SK-N-SH treated with all-trans-retinoic acid at 6 μM for 48 hours (cell line): ENCODE data around the gene BMP3.

Experiments used
- ATAC-seq: fragments of 200-7000 bp; cut with Tn5 transposase; 3 replicates; pipeline ENCODE4 v1.9.1; 2020; ENCODE audit warnings: mild to moderate bottlenecking, moderate library complexity
- ARNTL ChIP-seq: fragments of 450-650 bp; formaldehyde crosslinking; IDR thresholded peaks from 2 replicates; pipeline ENCODE4 v1.5.0; 2020; ENCODE audit warnings: low read depth, mild to moderate bottlenecking, moderate library complexity, borderline replicate concordance
- BACH2 ChIP-seq: fragments of 250-450 bp; sonication (Bioruptor Pico); IDR thresholded peaks from 2 replicates; pipeline ENCODE4 v1.9.0; 2021; ENCODE audit warnings: mild to moderate bottlenecking, borderline replicate concordance
- CREB5 ChIP-seq: fragments of 250-450 bp; sonication (Bioruptor Pico); IDR thresholded peaks from 2 replicates; pipeline ENCODE4 v1.5.1; 2020; ENCODE audit warnings: low read depth, mild to moderate bottlenecking, moderate library complexity
- CSDC2 ChIP-seq: fragments of 250-450 bp; sonication (Bioruptor Pico); IDR thresholded peaks from 2 replicates; pipeline ENCODE4 v1.5.0; 2020; ENCODE audit warnings: mild to moderate bottlenecking, moderate library complexity
- CSRNP3 ChIP-seq: fragments of 250-450 bp; sonication (Bioruptor Pico); IDR thresholded peaks from 2 replicates; pipeline ENCODE4 v1.5.1; 2021; ENCODE audit warnings: mild to moderate bottlenecking, moderate library complexity
- ESRRG ChIP-seq: fragments of 250-450 bp; sonication (Bioruptor Pico); IDR thresholded peaks from 2 replicates; pipeline ENCODE4 v1.6.1; 2021; ENCODE audit warnings: mild to moderate bottlenecking
- GLIS3 ChIP-seq: fragments of 250-450 bp; sonication (Bioruptor Pico); IDR thresholded peaks from 2 replicates; pipeline ENCODE4 v1.5.0; 2020; ENCODE audit warnings: mild to moderate bottlenecking, moderate library complexity
- ISL1 ChIP-seq: fragments of 250-450 bp; sonication (Bioruptor Pico); IDR thresholded peaks from 2 replicates; pipeline ENCODE4 v2.1.2; 2022; ENCODE audit warnings: mild to moderate bottlenecking, moderate library complexity
- OSR1 ChIP-seq: fragments of 250-450 bp; sonication (Bioruptor Pico); IDR thresholded peaks from 2 replicates; pipeline ENCODE4 v1.8.0; 2022; ENCODE audit warnings: moderate library complexity, mild to moderate bottlenecking, inconsistent platforms
- PATZ1 ChIP-seq: fragments of 250-450 bp; sonication (Bioruptor Pico); IDR thresholded peaks from 2 replicates; pipeline ENCODE4 v1.8.0; 2020; ENCODE audit warnings: mild to moderate bottlenecking, moderate library complexity, borderline replicate concordance
- PPARA ChIP-seq: fragments of 250-450 bp; sonication (Bioruptor Pico); IDR thresholded peaks from 2 replicates; pipeline ENCODE4 v1.5.0; 2020; ENCODE audit warnings: mild to moderate bottlenecking, borderline replicate concordance
- RARB ChIP-seq: fragments of 250-450 bp; sonication (Bioruptor Pico); IDR thresholded peaks from 2 replicates; pipeline ENCODE4 v1.8.0; 2021; ENCODE audit warnings: mild to moderate bottlenecking, moderate library complexity
- SNAI2 ChIP-seq: fragments of 250-450 bp; sonication (Bioruptor Pico); IDR thresholded peaks from 2 replicates; pipeline ENCODE4 v1.5.0; 2020; ENCODE audit warnings: mild to moderate bottlenecking, moderate library complexity
- TCF4 ChIP-seq: fragments of 250-450 bp; sonication (Bioruptor Pico); IDR thresholded peaks from 2 replicates; pipeline ENCODE4 v1.8.0; 2021; ENCODE audit warnings: mild to moderate bottlenecking, moderate library complexity, borderline replicate concordance
- TOX ChIP-seq: fragments of 250-450 bp; sonication (Bioruptor Pico); IDR thresholded peaks from 2 replicates; pipeline ENCODE4 v1.8.0; 2021; ENCODE audit warnings: mild to moderate bottlenecking, moderate library complexity, borderline replicate concordance
- ZC3H10 ChIP-seq: fragments of 250-450 bp; sonication (Bioruptor Pico); IDR thresholded peaks from 2 replicates; pipeline ENCODE4 v1.5.1; 2021; ENCODE audit warnings: mild to moderate bottlenecking, moderate library complexity
- ZFP3 ChIP-seq: fragments of 250-450 bp; sonication (Bioruptor Pico); IDR thresholded peaks from 2 replicates; pipeline ENCODE4 v1.5.0; 2020; ENCODE audit warnings: mild to moderate bottlenecking, moderate library complexity
- ZFP30 ChIP-seq: fragments of 450-650 bp; formaldehyde crosslinking; IDR thresholded peaks from 2 replicates; pipeline ENCODE4 v1.5.0; 2022; ENCODE audit warnings: mild to moderate bottlenecking, moderate library complexity
- ZNF565 ChIP-seq: fragments of 450-650 bp; formaldehyde crosslinking; conservative IDR thresholded peaks from 2 replicates; pipeline ENCODE4 v1.5.0; 2020; ENCODE audit warnings: low read depth, mild to moderate bottlenecking, moderate library complexity
- ZNF70 ChIP-seq: fragments of 450-650 bp; formaldehyde crosslinking; IDR thresholded peaks from 2 replicates; pipeline ENCODE4 v1.5.0; 2020; ENCODE audit warnings: mild to moderate bottlenecking, moderate library complexity
- ZNF8 ChIP-seq: fragments of 450-650 bp; formaldehyde crosslinking; IDR thresholded peaks from 2 replicates; pipeline ENCODE4 v1.5.0; 2020; ENCODE audit warnings: mild to moderate bottlenecking, moderate library complexity

Gene BMP3

GRCh38 chr4:81030061-81030980 is at the start of gene BMP3:
Gene BMP3, plus strand, starts transcription at chr4:81030708. Its CDS starts 577 bp downstream, at chr4:81031285.
- TF ChIP-seq RARB (no peak), TCF4 (CRISPR knock-in tag) (no peak), ZNF70 (no peak), ZFP3 (CRISPR knock-in tag) (no peak), PATZ1 (CRISPR knock-in tag) (no peak), ISL1 (CRISPR knock-in tag) (no peak), ESRRG (no peak), ZNF565 (CRISPR knock-in tag) (no peak), PPARA (CRISPR knock-in tag) (no peak), ARNTL (CRISPR knock-in tag) (no peak), TOX (CRISPR knock-in tag) (no peak), ZNF8 (CRISPR knock-in tag) (no peak), CSRNP3 (CRISPR knock-in tag) (no peak), CREB5 (CRISPR knock-in tag) (no peak), GLIS3 (no peak), OSR1 (no peak), ZFP30 (CRISPR knock-in tag) (no peak), ZC3H10 (CRISPR knock-in tag) (no peak)
- peak; percentile 73 for ATAC-seq

GRCh38 chr4:80986011-80986410 is 44.5 kb upstream of the BMP3 start:
- TF ChIP-seq ISL1 (CRISPR knock-in tag) (no peak), CSDC2 (no peak)
- TF ChIP-seq, all 23 proteins: peak for 0

GRCh38 chr4:80989921-80990544 is 40.5 kb upstream of the BMP3 start:
- peak; percentile 91 for ATAC-seq
- TF ChIP-seq ZFP30 (CRISPR knock-in tag) (no peak), ESRRG (no peak), CSDC2 (no peak), ARNTL (CRISPR knock-in tag) (no peak), OSR1 (no peak), GLIS3 (no peak), CREB5 (CRISPR knock-in tag) (no peak), RARB (no peak), ZNF70 (no peak), SNAI2 (CRISPR knock-in tag) (no peak), PATZ1 (CRISPR knock-in tag) (no peak), BACH2 (CRISPR knock-in tag) (no peak), CSRNP3 (CRISPR knock-in tag) (no peak), TOX (CRISPR knock-in tag) (no peak)

More at GRCh38 chr4:80986011-80986410, 44.5 kb upstream of the BMP3 start:
- ATAC-seq: no peak
